HCT116 (cell line): ENCODE measurements around the gene LCLAT1. TPM values are rescaled to one million over a fixed set of nuclear protein-coding genes. Genes with fewer than 3 reads are reported as not detected.

Experiments used
- ATAC-seq: fragments of 200-7000 bp; cut with Tn5 transposase; 2 replicates; pipeline ENCODE4 v1.9.1; 2020; ENCODE audit warnings: mild to moderate bottlenecking, moderate library complexity
- BruUV-seq: library from RNA; stranded (reverse); fragments of 400-500 nt; replicated peaks from 2 replicates; lab custom pipeline; 2021; lab: Mats Ljungman, UMichigan
- CTCF ChIA-PET: fragments of 300-600 bp; sonication (Branson Sonifier 250); formaldehyde crosslinking; loops from one replicate; lab custom pipeline; 2021; ENCODE audit warnings: antibody characterized with exemption; lab: Charles Lee
- POLR2A ChIA-PET: fragments of 300-600, 350-600 bp; sonication (Branson Sonifier 250); formaldehyde crosslinking; loops from one replicate; lab custom pipeline; 2021; ENCODE audit warnings: antibody characterized with exemption; lab: Charles Lee
- RAD21 ChIA-PET, 2 experiments: fragments of 300-600 bp; sonication (Branson Sonifier 250); formaldehyde crosslinking; loops; one replicate each; lab custom pipeline; 2023; ENCODE audit warnings: low total read pairs in 2 of 2; ENCODE audit not compliant: uncharacterized antibody in 2 of 2, unreplicated experiment in 2 of 2, low non-redundant PET in 1 of 2; lab: Charles Lee
- DNase-seq: peaks from one replicate; pipeline ENCODE4 v3.0.0-alpha.2; 2010; ENCODE audit warnings: low read depth, low spot score
- H2AFZ ChIP-seq: fragments of 200-600 bp; shearing (Covaris generic), sonication (generic); 2 replicates; pipeline ENCODE4 v1.6.1; 2017; ENCODE audit warnings: low read depth, mixed run types, mixed read lengths, antibody characterized with exemption, low read length; ENCODE audit not compliant: poor library complexity, severe bottlenecking
- H3K27ac ChIP-seq: 2 replicates; pipeline ENCODE4 v1.5.1; 2012; ENCODE audit warnings: low read depth, low read length
- H3K27me3 ChIP-seq: fragments of 200-600 bp; sonication (generic); 2 replicates; pipeline ENCODE4 v1.6.1; 2016; ENCODE audit warnings: mixed run types, low read length, mixed read lengths; ENCODE audit not compliant: insufficient read depth
- H3K36me3 ChIP-seq, 2 experiments: fragments of 200-500 bp in 1 of 2; fragments of 200-600 bp in 1 of 2; sonication (Bioruptor generic) in 1 of 2; sonication (generic) in 1 of 2; 2 replicates each; pipeline versions ENCODE4 v1.5.1 to v1.6.1; 2014 to 2016; ENCODE audit warnings: low read length in 2 of 2, inconsistent platforms in 1 of 2, mixed read lengths in 1 of 2, mixed run types in 1 of 2; ENCODE audit not compliant: insufficient read depth in 2 of 2, control insufficient read depth in 1 of 2
- H3K4me1 ChIP-seq, 2 experiments: fragments of 200-600 bp in 1 of 2; sonication (generic) in 1 of 2; 2 replicates each; pipeline versions ENCODE4 v1.5.1 to v1.6.1; 2012 to 2017; ENCODE audit warnings: low read length in 2 of 2, inconsistent platforms in 1 of 2, mild to moderate bottlenecking in 1 of 2, mixed read lengths in 1 of 2, mixed run types in 1 of 2, moderate library complexity in 1 of 2; ENCODE audit not compliant: insufficient read depth in 2 of 2, control insufficient read depth in 1 of 2
- H3K4me2 ChIP-seq: fragments of 200-600 bp; sonication (generic); 2 replicates; pipeline ENCODE4 v1.6.1; 2017; ENCODE audit warnings: mixed run types, low read length, mixed read lengths
- H3K4me3 ChIP-seq, 2 experiments: fragments of 200-600 bp in 1 of 2; sonication (generic) in 1 of 2; replicated peaks in 1 of 2; 2 replicates each; pipeline ENCODE4 v1.5.1; 2011 to 2016; ENCODE audit warnings: low read length in 2 of 2, control low read depth in 1 of 2, low read depth in 1 of 2, mild to moderate bottlenecking in 1 of 2, mixed read lengths in 1 of 2, mixed run types in 1 of 2
- H3K79me2 ChIP-seq: fragments of 200-600 bp; sonication (generic); 2 replicates; pipeline ENCODE4 v1.6.1; 2017; ENCODE audit warnings: mild to moderate bottlenecking, mixed run types, low read length, moderate library complexity, mixed read lengths; ENCODE audit not compliant: insufficient read depth
- H3K9ac ChIP-seq: fragments of 200-600 bp; sonication (generic); 2 replicates; pipeline ENCODE4 v1.6.1; 2016; ENCODE audit warnings: low read length, mixed read lengths
- H3K9me2 ChIP-seq: fragments of 200-600 bp; sonication (generic), shearing (Covaris generic); 2 replicates; pipeline ENCODE4 v1.6.1; 2017; ENCODE audit warnings: mixed run types, mild to moderate bottlenecking, moderate library complexity; ENCODE audit not compliant: insufficient read depth
- H3K9me3 ChIP-seq, 2 experiments: fragments of 200-500 bp in 1 of 2; fragments of 200-600 bp in 1 of 2; sonication (Bioruptor generic) in 1 of 2; sonication (generic) in 1 of 2; 2 replicates each; pipeline ENCODE4 v1.6.1; 2014 to 2017; ENCODE audit warnings: low read length in 2 of 2, mixed read lengths in 2 of 2, inconsistent platforms in 1 of 2, low read depth in 1 of 2, mild to moderate bottlenecking in 1 of 2, mixed run types in 1 of 2, moderate library complexity in 1 of 2; ENCODE audit not compliant: control insufficient read depth in 1 of 2, insufficient read depth in 1 of 2
- H4K20me1 ChIP-seq: fragments of 200-600 bp; sonication (generic), shearing (Covaris generic); 2 replicates; pipeline ENCODE4 v1.6.1; 2017; ENCODE audit warnings: mixed run types, mild to moderate bottlenecking, moderate library complexity; ENCODE audit not compliant: insufficient read depth
- CTCF ChIP-seq, 3 experiments: fragments of 200-600 bp in 1 of 3; sonication (generic) in 1 of 3; IDR thresholded peaks in 2 of 3; conservative IDR thresholded peaks in 1 of 3; 2 replicates each; pipeline ENCODE4 v1.5.1; 2012 to 2017; ENCODE audit warnings: low read depth in 2 of 3, low read length in 2 of 3, antibody characterized with exemption in 1 of 3, borderline replicate concordance in 1 of 3, control low read depth in 1 of 3, mild to moderate bottlenecking in 1 of 3, mixed read lengths in 1 of 3, mixed run types in 1 of 3, moderate library complexity in 1 of 3; ENCODE audit not compliant: insufficient read depth in 1 of 3
- ELF1 ChIP-seq: IDR thresholded peaks from 2 replicates; pipeline ENCODE4 v1.6.1; 2012; ENCODE audit warnings: low read depth, borderline replicate concordance
- EZH2phosphoT487 ChIP-seq: fragments of 200-600 bp; IDR thresholded peaks from 2 replicates; pipeline ENCODE4 v1.6.1; 2018; ENCODE audit warnings: antibody characterized with exemption, borderline replicate concordance
- MAX ChIP-seq: IDR thresholded peaks from 2 replicates; pipeline ENCODE4 v1.6.1; 2012
- POLR2AphosphoS5 ChIP-seq: IDR thresholded peaks from 2 replicates; pipeline ENCODE4 v1.6.1; 2011; ENCODE audit warnings: mild to moderate bottlenecking, low read depth, low read length, moderate library complexity
- TCF7L2 ChIP-seq: IDR thresholded peaks from 2 replicates; pipeline ENCODE4 v1.7.0; 2011; ENCODE audit warnings: borderline replicate concordance, inconsistent platforms; ENCODE audit not compliant: insufficient read depth, insufficient read length; ENCODE audit errors: extremely low read depth
- ZNF274 ChIP-seq: fragments of 200-500 bp; sonication (Bioruptor generic); IDR thresholded peaks from 2 replicates; pipeline ENCODE4 v1.6.1; 2014; ENCODE audit warnings: mild to moderate bottlenecking, low read depth, low read length, inconsistent platforms
- intact Hi-C: fragments of 100-400 bp; cut with micrococcal nuclease; formaldehyde crosslinking; loops from 2 replicates; pipeline ENCODE4 v1.10.0; 2022
- total RNA-seq: library from RNA; stranded (reverse); gene quantifications from one replicate; pipeline ENCODE4 v1.2.1, GENCODE V29; 2021; ENCODE audit not compliant: unreplicated experiment
- TF ChIP-seq, protein P1 (sequence below): IDR thresholded peaks from 2 replicates; pipeline ENCODE4 v1.6.1; 2012; ENCODE audit warnings: low read depth

LCLAT1 gene
- total RNA-seq, 1 experiment from 2014 or later, result 36.2 TPM

DNA sequence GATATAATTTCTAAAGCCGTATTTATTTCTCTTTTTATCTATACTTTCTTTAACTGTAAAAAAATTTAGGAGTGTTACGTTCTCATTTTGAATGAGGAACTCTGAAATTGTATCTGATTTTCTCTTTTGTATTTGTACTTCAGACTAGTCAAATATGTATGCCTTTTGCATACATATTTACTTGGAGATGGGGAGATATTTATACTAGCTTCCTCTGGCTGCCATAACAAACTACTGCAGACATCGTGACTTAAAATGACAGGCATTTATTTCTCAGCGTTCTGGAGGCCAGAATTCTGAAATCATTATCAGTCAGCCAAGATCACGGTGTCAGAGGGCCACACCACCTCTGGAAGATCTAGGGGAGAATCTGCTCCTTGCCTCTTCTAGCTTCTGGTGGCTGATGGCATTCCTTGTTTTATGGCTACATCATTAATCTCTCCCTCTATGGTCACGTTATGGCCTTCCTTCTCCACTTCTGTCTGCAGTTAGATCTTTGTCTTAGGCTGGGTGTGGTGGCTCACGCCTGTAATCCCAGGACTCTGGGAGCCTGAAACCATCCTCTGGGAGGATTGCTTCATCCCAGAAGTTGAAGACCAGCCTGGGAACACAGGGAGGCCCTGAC is 8.2 kb downstream of the LCLAT1 start (continued):
- TF ChIP-seq, protein P1, sequence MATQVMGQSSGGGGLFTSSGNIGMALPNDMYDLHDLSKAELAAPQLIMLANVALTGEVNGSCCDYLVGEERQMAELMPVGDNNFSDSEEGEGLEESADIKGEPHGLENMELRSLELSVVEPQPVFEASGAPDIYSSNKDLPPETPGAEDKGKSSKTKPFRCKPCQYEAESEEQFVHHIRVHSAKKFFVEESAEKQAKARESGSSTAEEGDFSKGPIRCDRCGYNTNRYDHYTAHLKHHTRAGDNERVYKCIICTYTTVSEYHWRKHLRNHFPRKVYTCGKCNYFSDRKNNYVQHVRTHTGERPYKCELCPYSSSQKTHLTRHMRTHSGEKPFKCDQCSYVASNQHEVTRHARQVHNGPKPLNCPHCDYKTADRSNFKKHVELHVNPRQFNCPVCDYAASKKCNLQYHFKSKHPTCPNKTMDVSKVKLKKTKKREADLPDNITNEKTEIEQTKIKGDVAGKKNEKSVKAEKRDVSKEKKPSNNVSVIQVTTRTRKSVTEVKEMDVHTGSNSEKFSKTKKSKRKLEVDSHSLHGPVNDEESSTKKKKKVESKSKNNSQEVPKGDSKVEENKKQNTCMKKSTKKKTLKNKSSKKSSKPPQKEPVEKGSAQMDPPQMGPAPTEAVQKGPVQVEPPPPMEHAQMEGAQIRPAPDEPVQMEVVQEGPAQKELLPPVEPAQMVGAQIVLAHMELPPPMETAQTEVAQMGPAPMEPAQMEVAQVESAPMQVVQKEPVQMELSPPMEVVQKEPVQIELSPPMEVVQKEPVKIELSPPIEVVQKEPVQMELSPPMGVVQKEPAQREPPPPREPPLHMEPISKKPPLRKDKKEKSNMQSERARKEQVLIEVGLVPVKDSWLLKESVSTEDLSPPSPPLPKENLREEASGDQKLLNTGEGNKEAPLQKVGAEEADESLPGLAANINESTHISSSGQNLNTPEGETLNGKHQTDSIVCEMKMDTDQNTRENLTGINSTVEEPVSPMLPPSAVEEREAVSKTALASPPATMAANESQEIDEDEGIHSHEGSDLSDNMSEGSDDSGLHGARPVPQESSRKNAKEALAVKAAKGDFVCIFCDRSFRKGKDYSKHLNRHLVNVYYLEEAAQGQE, result no peak
- no peak for TF ChIP-seq POLR2AphosphoS5

GRCh38 chr2:30456106-30456505 is 9.1 kb downstream of the LCLAT1 start:
- POLR2A ChIA-PET, result no interaction called here
- CTCF ChIA-PET, result no interaction called here
- TF ChIP-seq MAX (no peak), CTCF (IDR thresholded peaks at IDR 0.05 in 2 of 3, conservative IDR thresholded peaks at IDR 0.05 in 1 of 3; ENCODE audit: borderline replicate concordance in 1 of 3, insufficient read depth in 1 of 3, low read depth in 2 of 3, low read length in 2 of 3) (no peak), ELF1 (no peak), EZH2phosphoT487 (no peak), ZNF274 (no peak), TCF7L2 (no peak)
- TF ChIP-seq, all 23 proteins: peak for 0
- Histone ChIP-seq H3K79me2 (peaks cover 97% of the 10 kb centered on the region), H3K27ac (no peak overlapping the region), H3K4me3 (no peak overlapping the region), H3K9ac (no peak overlapping the region), H3K4me1 (no peaks in the 10 kb centered on the region), H4K20me1 (peaks cover 11% of the 10 kb centered on the region; the same call in 1 of the 2 replicates), H3K27me3 (no peaks in the 10 kb centered on the region), H3K36me3 (no peaks in the 10 kb centered on the region), H3K9me2 (no peaks in the 10 kb centered on the region), H2AFZ (no peak overlapping the region), H3K9me3 (no peaks in the 10 kb centered on the region), H3K4me2 (no peak overlapping the region)
- ATAC-seq (no peak), DNase-seq (no peak)
- BruUV-seq, result no TSS peak
- intact Hi-C loops, result no loop called here
- RAD21 ChIA-PET, result no interaction called here
